Measurements from ENCODE around the gene NECTIN2. TPM values are rescaled to one million over a fixed set of nuclear protein-coding genes. Genes with fewer than 3 reads are reported as not detected.
"Not testable (repeated sequence)": the region's sequence is repeated elsewhere in the genome, so short reads cannot be mapped to it uniquely, and the experiment has no call there.

The NECTIN2 gene
- total and polyA plus RNA-seq, 12 donors: 82.7 to 243 (median 129) TPM

GRCh38 chr19:44856421-44857083 lies 10.5 kb downstream of the NECTIN2 start:
- 45 to 56% (median 55%) methylated on average over 7 to 10 of the region's 10 CpGs for WGBS, 4 donors
- Histone ChIP-seq H3K27me3 (no peaks in the 10 kb centered on the region), H3K27ac (peak overlapping the region in 2 of 5 donors; percentile 63 to 86), H3K36me3 (replicated peaks in 1 of 2) (peaks cover 0 to 14% of the 10 kb centered on the region in 2 donors), H3K9me3 (replicated peaks in 1 of 3) (no peaks in the 10 kb centered on the region), H3K4me1 (replicated peaks in 1 of 2) (peaks cover 0 to 16% of the 10 kb centered on the region in 2 donors), H3K4me3 (no peak overlapping the region)
- intact Hi-C loops (cut with DNase I): no loop called here
- DNase-seq: peak in 1 of 7 donors; percentile 36
- no peak for TF ChIP-seq CTCF (IDR thresholded peaks at IDR 0.05)
- TF ChIP-seq POLR2A (IDR thresholded peaks at IDR 0.05): no peak

- Histone ChIP-seq H3K27ac (no peak overlapping the region), H3K27me3 (no peaks in the 10 kb centered on the region), H3K9me3 (replicated peaks in 1 of 3) (no peaks in the 10 kb centered on the region), H3K4me1 (replicated peaks in 1 of 2) (peaks cover 0 to 16% of the 10 kb centered on the region in 2 donors), H3K36me3 (replicated peaks in 1 of 2) (peaks cover 0 to 14% of the 10 kb centered on the region in 2 donors), H3K4me3 (no peak overlapping the region)
- intact Hi-C loops (cut with DNase I): no loop called here
- no peak for TF ChIP-seq POLR2A (IDR thresholded peaks at IDR 0.05)
- TF ChIP-seq CTCF (IDR thresholded peaks at IDR 0.05): no peak
- WGBS, 4 donors: 86 to 91% (median 89%) methylated on average over 4 of the region's 4 CpGs
- no peak for DNase-seq
Observed at GRCh38 chr19:44857837-44858236, 11.7 kb downstream of the NECTIN2 start.

- H3K4me3 ChIP-seq; DNase-seq; H3K4me1 ChIP-seq (replicated peaks in 1 of 2); H3K27me3 ChIP-seq; H3K27ac ChIP-seq; intact Hi-C loops (cut with DNase I); H3K9me3 ChIP-seq (replicated peaks in 1 of 3): not testable (repeated sequence)
- H3K36me3 ChIP-seq (replicated peaks in 1 of 2): peaks cover 0 to 30% of the 10 kb centered on the region in 2 donors
- 76 to 84% (median 81%) methylated on average over 3 of the region's 3 CpGs for WGBS, 4 donors
Observed at GRCh38 chr19:44861576-44861975, 15.5 kb downstream of the NECTIN2 start.

GRCh38 chr19:44863990-44864389 lies 17.9 kb downstream of the NECTIN2 start:
- no peak for DNase-seq
- Histone ChIP-seq H3K27me3 (no peaks in the 10 kb centered on the region), H3K9me3 (replicated peaks in 1 of 3) (no peaks in the 10 kb centered on the region), H3K36me3 (replicated peaks in 1 of 2) (peaks cover 0 to 38% of the 10 kb centered on the region in 2 donors), H3K4me1 (replicated peaks in 1 of 2) (peaks cover 0 to 6% of the 10 kb centered on the region in 2 donors), H3K27ac (no peak overlapping the region), H3K4me3 (no peak overlapping the region)
- 92 to 95% (median 93%) methylated on average over 2 of the region's 2 CpGs for WGBS, 4 donors
- no peak for TF ChIP-seq POLR2A (IDR thresholded peaks at IDR 0.05)
- TF ChIP-seq CTCF (IDR thresholded peaks at IDR 0.05): no peak
- intact Hi-C loops (cut with DNase I): no loop called here
